ENCODE measurements around the gene GPR139. TPM values are rescaled to one million over a fixed set of nuclear protein-coding genes. Genes with fewer than 3 reads are reported as not detected.

Gene GPR139
- polyA plus RNA-seq, 1 donor: not detected

GRCh38 chr16:20053336-20053735, 20.4 kb downstream of the GPR139 start:
- DNase-seq: no peak

GRCh38 chr16:20051611-20052010, 22.1 kb downstream of the GPR139 start:
- DNase-seq: no peak

GRCh38 chr16:20051147-20051546, 22.5 kb downstream of the GPR139 start:
- DNase-seq: no peak

GRCh38 chr16:20049831-20050230, 23.9 kb downstream of the GPR139 start:
- no peak for DNase-seq

GRCh38 chr16:20045886-20046285, 27.8 kb downstream of the GPR139 start:
- no peak for DNase-seq

GRCh38 chr16:20042848-20043247, 30.8 kb downstream of the GPR139 start:
- DNase-seq: no peak

- DNase-seq: no peak
These were observed 31.6 kb downstream of the GPR139 start for GRCh38 chr16:20041924-20042596.

GRCh38 chr16:20040011-20040410, 33.7 kb downstream of the GPR139 start:
- DNase-seq: no peak

GRCh38 chr16:20029611-20030010, 44.1 kb downstream of the GPR139 start:
- DNase-seq: no peak

- no peak for DNase-seq
These were observed 47.2 kb downstream of the GPR139 start for GRCh38 chr16:20026361-20027072.

- peak; percentile 62 for DNase-seq
These were observed 50.5 kb downstream of the GPR139 start for GRCh38 chr16:20023190-20023589.

GRCh38 chr16:20020976-20021375, 52.7 kb downstream of the GPR139 start:
- DNase-seq: no peak

GRCh38 chr16:20020083-20020482, 53.6 kb downstream of the GPR139 start:
- no peak for DNase-seq

GRCh38 chr16:20016234-20016633, 57.5 kb downstream of the GPR139 start:
- DNase-seq: no peak

- DNase-seq: no peak
These were observed 68.8 kb downstream of the GPR139 start for GRCh38 chr16:20004931-20005330.

- DNase-seq: no peak
These were observed 70.8 kb downstream of the GPR139 start for GRCh38 chr16:20002936-20003335.

GRCh38 chr16:20001856-20002707, 71.6 kb downstream of the GPR139 start:
- no peak for DNase-seq

- no peak for DNase-seq
These were observed 76.0 kb downstream of the GPR139 start for GRCh38 chr16:19997734-19998133.

- no peak for DNase-seq
These were observed 76.4 kb downstream of the GPR139 start for GRCh38 chr16:19997264-19997663.

GRCh38 chr16:19994466-19995170, 79.1 kb downstream of the GPR139 start:
- DNase-seq: no peak

GRCh38 chr16:19991614-19992013, 82.1 kb downstream of the GPR139 start:
- no peak for DNase-seq

- no peak for DNase-seq
These were observed 89.6 kb downstream of the GPR139 start for GRCh38 chr16:19984135-19984534.

All from left kidney (tissue), 2 donors.